Renal pelvis (tissue), 4 donors: ENCODE data around the gene SMIM41. TPM values are rescaled to one million over a fixed set of nuclear protein-coding genes. Genes with fewer than 3 reads are reported as not detected.

Source experiments
- DNase-seq: peaks from one replicate; pipeline ENCODE4 v3.0.0-alpha.2; 2013
- polyA plus RNA-seq, 3 donors: library from polyadenylated mRNA; unstranded; fragments of 120-200 nt; gene quantifications; one replicate each; pipeline ENCODE4 v1.2.1, GENCODE V29; 2013; ENCODE audit not compliant: insufficient read length in 3 of 3

Gene SMIM41
- polyA plus RNA-seq, 3 donors = 0.61 to 0.73 (median 0.73) TPM

- no peak for DNase-seq
Measured at GRCh38 chr12:52050116-52050757, 29.3 kb upstream of the SMIM41 start.

DNA sequence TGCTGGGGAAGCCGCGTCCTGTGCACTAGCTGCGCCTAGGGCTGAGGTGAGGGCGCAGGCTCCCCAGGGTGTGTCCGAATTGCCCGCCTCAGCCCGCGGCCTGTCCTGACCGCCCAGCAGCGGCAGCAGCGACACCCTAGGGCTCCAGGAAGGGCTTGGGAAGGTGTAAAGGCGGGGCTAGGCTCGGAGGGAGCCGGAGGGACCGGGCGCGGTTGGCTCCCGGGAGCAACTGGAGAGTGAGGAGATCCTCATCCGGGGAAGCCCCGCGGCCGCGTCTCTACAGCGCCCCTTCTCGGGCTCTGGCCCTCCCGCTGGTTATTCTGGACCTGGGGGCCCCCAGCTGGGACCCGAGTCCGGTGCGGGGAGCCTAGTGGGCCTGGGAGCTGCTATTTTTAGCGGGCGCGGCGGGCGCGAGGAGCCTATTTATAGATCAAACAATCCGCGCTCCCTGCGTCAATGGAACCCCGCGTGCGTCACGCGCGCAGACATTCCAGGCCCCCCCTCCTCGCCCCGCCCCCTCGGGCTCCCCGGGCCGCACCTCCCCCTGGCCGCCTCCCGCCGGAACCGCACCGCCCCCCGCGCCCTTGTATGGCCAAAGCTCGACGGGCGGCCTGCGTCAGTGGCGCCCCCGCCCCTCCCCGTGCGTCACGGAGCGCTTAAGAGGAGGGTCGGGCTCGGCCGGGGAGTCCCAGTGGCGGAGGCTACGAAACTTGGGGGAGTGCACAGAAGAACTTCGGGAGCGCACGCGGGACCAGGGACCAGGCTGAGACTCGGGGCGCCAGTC lies 28.6 kb upstream of the SMIM41 start, which contains the start of gene NR4A1:
Gene NR4A1 (plus strand): TSS at position 685 of the 784 bp plus-strand sequence. CDS start 2,887 bp downstream, outside the sequence.
- peak; percentile 94 for DNase-seq

DNA sequence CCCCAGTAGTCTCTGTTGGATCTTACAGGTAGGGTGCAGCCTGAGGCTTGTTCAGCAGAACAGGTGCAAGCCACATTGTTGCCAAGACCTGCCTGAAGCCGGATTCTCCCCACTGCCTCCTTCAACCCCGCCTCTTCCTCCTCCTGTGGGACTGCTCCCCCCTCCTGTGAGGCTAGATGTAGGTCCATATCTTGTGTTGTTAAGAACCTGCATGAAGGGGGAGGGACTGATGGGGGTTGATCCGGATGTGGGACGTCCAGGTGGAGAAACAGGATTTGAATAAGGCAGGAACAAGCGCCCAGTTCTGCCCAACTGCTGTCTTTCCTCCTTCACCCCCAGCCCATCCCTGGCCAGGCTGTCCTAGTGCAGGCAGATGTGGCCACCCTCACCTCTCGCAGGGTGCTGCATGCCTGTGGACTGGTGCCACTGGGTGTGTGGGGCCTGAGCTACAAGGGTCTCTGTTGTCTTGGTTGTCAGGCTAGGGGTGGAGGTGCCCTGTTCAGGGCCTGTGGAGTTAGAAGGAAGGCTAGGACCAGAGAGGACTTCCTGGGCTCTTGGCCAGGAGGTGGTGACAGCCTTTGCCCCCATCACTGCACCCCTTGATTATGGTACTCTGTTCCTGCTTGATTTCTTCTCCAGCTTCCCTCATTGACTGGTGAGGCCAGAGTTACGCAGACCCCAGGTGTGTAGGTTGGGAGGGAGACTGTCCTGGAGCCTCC lies 26.9 kb upstream of the SMIM41 start:
- DNase-seq = no peak

DNA sequence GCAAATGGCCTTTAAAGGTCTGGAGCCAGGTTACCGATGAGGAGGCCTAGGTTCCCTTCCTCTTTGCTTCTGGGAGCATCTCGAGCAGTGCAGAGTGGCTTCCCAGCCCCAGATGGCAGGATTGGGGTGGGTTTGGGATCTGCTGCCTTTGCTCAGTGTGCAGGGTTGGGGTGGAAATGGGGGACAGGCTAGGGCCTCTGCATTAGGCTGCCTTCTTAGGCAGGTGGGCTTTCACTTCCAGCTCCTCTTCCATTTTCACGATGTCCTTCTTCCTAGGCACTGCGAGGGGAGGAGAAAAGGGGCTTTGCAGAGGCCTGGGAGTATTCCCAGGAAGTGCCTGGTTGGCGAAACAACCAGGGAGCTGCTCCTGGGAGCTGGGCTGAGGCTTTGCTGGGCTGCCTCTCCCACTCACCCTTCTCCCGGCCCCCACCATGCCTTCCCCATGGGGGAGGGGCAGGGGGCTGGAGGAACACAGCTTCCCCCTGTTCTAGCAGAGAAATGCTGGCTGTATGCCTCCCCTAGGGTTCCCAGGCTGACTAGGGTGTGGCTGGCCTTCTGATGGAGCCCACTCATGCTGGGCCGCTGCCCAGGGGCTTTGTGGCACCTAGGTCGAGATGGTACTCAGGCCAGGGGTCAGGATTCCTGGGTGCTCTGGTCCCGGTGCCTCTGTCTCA lies 25.8 kb upstream of the SMIM41 start:
- no peak for DNase-seq

GRCh38 chr12:52054231-52054832 lies 25.2 kb upstream of the SMIM41 start:
- no peak for DNase-seq

- no peak for DNase-seq
Measured at GRCh38 chr12:52054833-52055730, 24.4 kb upstream of the SMIM41 start.

- no peak for DNase-seq
Measured at GRCh38 chr12:52055731-52056711, 23.5 kb upstream of the SMIM41 start.

- DNase-seq = no peak
Measured at GRCh38 chr12:52056801-52057637, 22.5 kb upstream of the SMIM41 start.

GRCh38 chr12:52057638-52058576 lies 21.6 kb upstream of the SMIM41 start:
- no peak for DNase-seq

DNA sequence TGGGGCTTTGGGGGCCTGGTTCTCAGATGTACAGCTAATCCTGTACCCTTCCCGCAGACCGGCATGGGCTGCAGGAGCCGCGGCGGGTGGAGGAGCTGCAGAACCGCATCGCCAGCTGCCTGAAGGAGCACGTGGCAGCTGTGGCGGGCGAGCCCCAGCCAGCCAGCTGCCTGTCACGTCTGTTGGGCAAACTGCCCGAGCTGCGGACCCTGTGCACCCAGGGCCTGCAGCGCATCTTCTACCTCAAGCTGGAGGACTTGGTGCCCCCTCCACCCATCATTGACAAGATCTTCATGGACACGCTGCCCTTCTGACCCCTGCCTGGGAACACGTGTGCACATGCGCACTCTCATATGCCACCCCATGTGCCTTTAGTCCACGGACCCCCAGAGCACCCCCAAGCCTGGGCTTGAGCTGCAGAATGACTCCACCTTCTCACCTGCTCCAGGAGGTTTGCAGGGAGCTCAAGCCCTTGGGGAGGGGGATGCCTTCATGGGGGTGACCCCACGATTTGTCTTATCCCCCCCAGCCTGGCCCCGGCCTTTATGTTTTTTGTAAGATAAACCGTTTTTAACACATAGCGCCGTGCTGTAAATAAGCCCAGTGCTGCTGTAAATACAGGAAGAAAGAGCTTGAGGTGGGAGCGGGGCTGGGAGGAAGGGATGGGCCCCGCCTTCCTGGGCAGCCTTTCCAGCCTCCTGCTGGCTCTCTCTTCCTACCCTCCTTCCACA lies 20.7 kb upstream of the SMIM41 start:
- DNase-seq = no peak

- no peak for DNase-seq
Measured at GRCh38 chr12:52059582-52060497, 19.7 kb upstream of the SMIM41 start.

- DNase-seq = no peak
Measured at GRCh38 chr12:52060498-52061177, 18.9 kb upstream of the SMIM41 start.

- DNase-seq = no peak
Measured at GRCh38 chr12:52061470-52062166, 17.9 kb upstream of the SMIM41 start.
